Measurements from ENCODE around the gene NID2.

DNA sequence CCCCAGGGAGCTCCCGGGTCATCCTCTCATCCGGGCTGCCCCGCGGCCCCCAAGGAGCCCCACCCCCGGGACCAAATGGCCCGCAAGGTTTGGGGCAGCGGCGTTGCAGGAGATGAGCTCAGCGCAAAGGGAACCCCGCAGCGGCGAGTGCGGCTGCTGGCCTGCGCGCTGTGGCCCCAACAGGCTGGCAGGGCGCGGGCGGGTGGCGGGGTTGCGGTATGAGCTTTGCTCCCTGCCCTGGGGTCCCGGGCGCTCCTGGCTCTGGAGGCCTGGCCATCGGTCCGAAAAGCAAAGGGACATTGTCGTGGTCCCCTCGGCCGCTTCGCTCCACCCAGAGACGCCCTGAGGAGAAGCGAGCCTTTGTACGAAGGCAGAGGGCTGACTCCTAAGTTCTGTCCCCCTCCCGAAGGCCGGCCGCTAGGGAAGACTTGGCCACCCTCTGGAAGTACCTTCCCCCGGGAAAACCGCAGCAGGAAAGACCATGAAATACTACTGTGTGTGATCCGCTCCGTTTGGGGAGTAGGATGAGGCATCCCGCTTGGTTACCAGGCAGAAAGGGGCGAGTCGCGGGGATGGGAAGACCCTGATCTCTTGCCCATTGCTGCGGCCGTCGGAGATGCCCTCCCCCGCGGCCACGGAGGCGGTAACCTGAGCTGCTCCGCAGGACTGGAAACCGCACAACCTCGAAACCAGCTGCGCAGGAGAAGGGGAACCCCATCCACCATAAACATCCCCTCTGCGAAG, 620 bp upstream of the NID2 start:
- TF ChIP-seq, protein P1, sequence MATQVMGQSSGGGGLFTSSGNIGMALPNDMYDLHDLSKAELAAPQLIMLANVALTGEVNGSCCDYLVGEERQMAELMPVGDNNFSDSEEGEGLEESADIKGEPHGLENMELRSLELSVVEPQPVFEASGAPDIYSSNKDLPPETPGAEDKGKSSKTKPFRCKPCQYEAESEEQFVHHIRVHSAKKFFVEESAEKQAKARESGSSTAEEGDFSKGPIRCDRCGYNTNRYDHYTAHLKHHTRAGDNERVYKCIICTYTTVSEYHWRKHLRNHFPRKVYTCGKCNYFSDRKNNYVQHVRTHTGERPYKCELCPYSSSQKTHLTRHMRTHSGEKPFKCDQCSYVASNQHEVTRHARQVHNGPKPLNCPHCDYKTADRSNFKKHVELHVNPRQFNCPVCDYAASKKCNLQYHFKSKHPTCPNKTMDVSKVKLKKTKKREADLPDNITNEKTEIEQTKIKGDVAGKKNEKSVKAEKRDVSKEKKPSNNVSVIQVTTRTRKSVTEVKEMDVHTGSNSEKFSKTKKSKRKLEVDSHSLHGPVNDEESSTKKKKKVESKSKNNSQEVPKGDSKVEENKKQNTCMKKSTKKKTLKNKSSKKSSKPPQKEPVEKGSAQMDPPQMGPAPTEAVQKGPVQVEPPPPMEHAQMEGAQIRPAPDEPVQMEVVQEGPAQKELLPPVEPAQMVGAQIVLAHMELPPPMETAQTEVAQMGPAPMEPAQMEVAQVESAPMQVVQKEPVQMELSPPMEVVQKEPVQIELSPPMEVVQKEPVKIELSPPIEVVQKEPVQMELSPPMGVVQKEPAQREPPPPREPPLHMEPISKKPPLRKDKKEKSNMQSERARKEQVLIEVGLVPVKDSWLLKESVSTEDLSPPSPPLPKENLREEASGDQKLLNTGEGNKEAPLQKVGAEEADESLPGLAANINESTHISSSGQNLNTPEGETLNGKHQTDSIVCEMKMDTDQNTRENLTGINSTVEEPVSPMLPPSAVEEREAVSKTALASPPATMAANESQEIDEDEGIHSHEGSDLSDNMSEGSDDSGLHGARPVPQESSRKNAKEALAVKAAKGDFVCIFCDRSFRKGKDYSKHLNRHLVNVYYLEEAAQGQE (IDR thresholded peaks at IDR 0.05; ENCODE audit: low read depth) = no peak
- TF ChIP-seq YY1 (IDR thresholded peaks at IDR 0.05; ENCODE audit: low read depth) (no peak), TCF12 (IDR thresholded peaks at IDR 0.05; ENCODE audit: low read depth) (no peak), RAD21 (IDR thresholded peaks at IDR 0.05; ENCODE audit: low read depth) (no peak), ZBTB7A (IDR thresholded peaks at IDR 0.05; ENCODE audit: low read depth) (no peak), NFIC (IDR thresholded peaks at IDR 0.05) (no peak), EGR1 (IDR thresholded peaks at IDR 0.05) (no peak), TAF1 (IDR thresholded peaks at IDR 0.05; ENCODE audit: low read depth) (no peak), EP300 (IDR thresholded peaks at IDR 0.05; ENCODE audit: borderline replicate concordance) (no peak)
- TF ChIP-seq, protein P2, sequence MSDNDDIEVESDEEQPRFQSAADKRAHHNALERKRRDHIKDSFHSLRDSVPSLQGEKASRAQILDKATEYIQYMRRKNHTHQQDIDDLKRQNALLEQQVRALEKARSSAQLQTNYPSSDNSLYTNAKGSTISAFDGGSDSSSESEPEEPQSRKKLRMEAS (IDR thresholded peaks at IDR 0.05) = no peak
- TF ChIP-seq, protein P3, sequence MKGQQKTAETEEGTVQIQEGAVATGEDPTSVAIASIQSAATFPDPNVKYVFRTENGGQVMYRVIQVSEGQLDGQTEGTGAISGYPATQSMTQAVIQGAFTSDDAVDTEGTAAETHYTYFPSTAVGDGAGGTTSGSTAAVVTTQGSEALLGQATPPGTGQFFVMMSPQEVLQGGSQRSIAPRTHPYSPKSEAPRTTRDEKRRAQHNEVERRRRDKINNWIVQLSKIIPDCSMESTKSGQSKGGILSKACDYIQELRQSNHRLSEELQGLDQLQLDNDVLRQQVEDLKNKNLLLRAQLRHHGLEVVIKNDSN (IDR thresholded peaks at IDR 0.05) = no peak

Measured in Ishikawa (cell line).